Measurements from ENCODE around the gene TRIP4. TPM values are rescaled to one million over a fixed set of nuclear protein-coding genes. Genes with fewer than 3 reads are reported as not detected.
"Not testable (repeated sequence)": the region's sequence is repeated elsewhere in the genome, so short reads cannot be mapped to it uniquely, and the experiment has no call there.

Gene TRIP4
- total and polyA plus RNA-seq, 4 donors, result 17.0 to 23.6 (median 23.0) TPM

DNA sequence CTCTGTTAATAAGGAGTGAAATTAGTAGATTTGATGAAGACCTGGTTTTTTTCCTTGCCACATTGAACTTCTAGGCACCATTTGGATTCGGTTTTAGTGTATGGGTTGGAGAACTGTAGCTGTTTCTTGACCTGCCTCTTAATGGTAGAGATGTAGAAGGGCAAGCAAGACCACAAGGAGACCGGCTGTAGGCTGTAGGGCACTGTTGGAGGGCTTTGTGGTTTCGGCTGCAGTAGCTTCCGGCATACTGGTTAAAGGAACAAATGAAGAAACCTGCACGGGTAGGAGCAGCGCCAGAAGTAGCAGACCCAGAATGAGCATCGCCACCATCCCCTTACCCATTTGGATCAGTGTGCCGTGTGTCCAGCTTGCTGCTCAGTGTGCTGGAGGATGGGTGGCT, 14.3 kb upstream of the TRIP4 start:
- H3K27me3 ChIP-seq (ENCODE audit: control insufficient read depth in 3 of 3, insufficient read depth in 3 of 3, low read length in 2 of 3), result no peaks in the 10 kb centered on the region
- H3K9me3 ChIP-seq (ENCODE audit: control insufficient read depth in 4 of 4, insufficient read depth in 3 of 4, low read length in 3 of 4), result no peaks in the 10 kb centered on the region
- no peak for DNase-seq
- no peaks in the 10 kb centered on the region for H3K4me1 ChIP-seq (ENCODE audit: control insufficient read depth in 5 of 5, insufficient read depth in 5 of 5, low read length in 5 of 5)
- no peak for ATAC-seq (ENCODE audit: insufficient read depth, low FRiP score)
- H3K36me3 ChIP-seq (ENCODE audit: control insufficient read depth in 4 of 4, insufficient read depth in 4 of 4, low read length in 4 of 4), result no peaks in the 10 kb centered on the region
- no peak overlapping the region for H3K27ac ChIP-seq (ENCODE audit: low read depth in 1 of 2, low read length in 1 of 2)
- TF ChIP-seq, protein P1, sequence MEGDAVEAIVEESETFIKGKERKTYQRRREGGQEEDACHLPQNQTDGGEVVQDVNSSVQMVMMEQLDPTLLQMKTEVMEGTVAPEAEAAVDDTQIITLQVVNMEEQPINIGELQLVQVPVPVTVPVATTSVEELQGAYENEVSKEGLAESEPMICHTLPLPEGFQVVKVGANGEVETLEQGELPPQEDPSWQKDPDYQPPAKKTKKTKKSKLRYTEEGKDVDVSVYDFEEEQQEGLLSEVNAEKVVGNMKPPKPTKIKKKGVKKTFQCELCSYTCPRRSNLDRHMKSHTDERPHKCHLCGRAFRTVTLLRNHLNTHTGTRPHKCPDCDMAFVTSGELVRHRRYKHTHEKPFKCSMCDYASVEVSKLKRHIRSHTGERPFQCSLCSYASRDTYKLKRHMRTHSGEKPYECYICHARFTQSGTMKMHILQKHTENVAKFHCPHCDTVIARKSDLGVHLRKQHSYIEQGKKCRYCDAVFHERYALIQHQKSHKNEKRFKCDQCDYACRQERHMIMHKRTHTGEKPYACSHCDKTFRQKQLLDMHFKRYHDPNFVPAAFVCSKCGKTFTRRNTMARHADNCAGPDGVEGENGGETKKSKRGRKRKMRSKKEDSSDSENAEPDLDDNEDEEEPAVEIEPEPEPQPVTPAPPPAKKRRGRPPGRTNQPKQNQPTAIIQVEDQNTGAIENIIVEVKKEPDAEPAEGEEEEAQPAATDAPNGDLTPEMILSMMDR (IDR thresholded peaks at IDR 0.05; ENCODE audit: control extremely low read depth, extremely low read depth), result no peak
- H3K4me3 ChIP-seq, result no peak overlapping the region
- no peak overlapping the region for H3K9ac ChIP-seq (ENCODE audit: insufficient read depth in 1 of 2, low read length in 2 of 2)
- WGBS, 2 donors, result 50 to 86% methylated on average over 8 of the region's 8 CpGs

DNA sequence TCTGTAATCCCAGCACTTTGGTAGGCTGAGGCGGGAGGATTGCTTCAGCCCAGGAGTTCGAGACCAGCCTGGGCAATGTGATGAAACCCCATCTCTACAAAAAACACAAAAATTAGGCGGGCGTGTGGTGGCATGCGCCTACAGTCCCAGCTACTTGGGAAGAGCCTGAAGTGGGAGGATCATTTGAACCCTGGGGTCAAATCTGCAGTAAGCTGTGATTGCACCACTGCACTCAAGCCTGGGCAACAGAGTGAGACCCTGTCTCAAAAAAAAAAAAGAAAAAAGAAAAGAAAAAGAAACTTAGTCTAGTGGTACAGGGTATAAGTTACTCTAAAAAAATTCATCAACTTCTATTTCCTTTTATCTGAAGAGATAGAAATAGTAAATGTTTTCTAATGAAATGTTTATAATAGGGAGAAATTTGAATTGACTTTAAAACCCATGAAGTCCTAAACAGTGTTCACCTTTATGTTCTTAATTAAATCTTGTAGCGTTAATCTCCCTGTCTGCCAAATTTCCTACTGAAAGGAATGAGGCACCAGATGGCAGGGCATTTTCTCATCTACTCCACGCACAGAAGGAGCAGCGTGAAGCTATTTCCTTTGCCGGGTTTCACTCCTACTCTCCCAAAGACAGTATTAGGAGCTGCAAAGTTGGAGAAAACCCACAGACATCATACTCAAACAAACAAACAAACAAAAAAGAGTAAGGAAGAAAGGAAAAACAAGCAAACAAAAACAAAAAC, 8.2 kb upstream of the TRIP4 start:
- ATAC-seq (ENCODE audit: insufficient read depth, low FRiP score) (no peak), DNase-seq (no peak)
- WGBS, 2 donors, result 63 to 67% methylated on average over 9 of the region's 9 CpGs
- TF ChIP-seq, protein P1 (IDR thresholded peaks at IDR 0.05; ENCODE audit: control extremely low read depth, extremely low read depth), result no peak
- no peaks in the 10 kb centered on the region for H3K9me3 ChIP-seq (ENCODE audit: control insufficient read depth in 4 of 4, insufficient read depth in 3 of 4, low read length in 3 of 4)
- H3K4me1 ChIP-seq (ENCODE audit: control insufficient read depth in 5 of 5, insufficient read depth in 5 of 5, low read length in 5 of 5), result peaks cover 0 to 18% (median 3%) of the 10 kb centered on the region in 5 donors
- no peak overlapping the region for H3K9ac ChIP-seq (ENCODE audit: insufficient read depth in 1 of 2, low read length in 2 of 2)
- H3K36me3 ChIP-seq (ENCODE audit: control insufficient read depth in 4 of 4, insufficient read depth in 4 of 4, low read length in 4 of 4), result no peaks in the 10 kb centered on the region
- no peak overlapping the region for H3K4me3 ChIP-seq
- H3K27me3 ChIP-seq (ENCODE audit: control insufficient read depth in 3 of 3, insufficient read depth in 3 of 3, low read length in 2 of 3), result no peaks in the 10 kb centered on the region
- no peak overlapping the region for H3K27ac ChIP-seq (ENCODE audit: low read depth in 1 of 2, low read length in 1 of 2)

DNA sequence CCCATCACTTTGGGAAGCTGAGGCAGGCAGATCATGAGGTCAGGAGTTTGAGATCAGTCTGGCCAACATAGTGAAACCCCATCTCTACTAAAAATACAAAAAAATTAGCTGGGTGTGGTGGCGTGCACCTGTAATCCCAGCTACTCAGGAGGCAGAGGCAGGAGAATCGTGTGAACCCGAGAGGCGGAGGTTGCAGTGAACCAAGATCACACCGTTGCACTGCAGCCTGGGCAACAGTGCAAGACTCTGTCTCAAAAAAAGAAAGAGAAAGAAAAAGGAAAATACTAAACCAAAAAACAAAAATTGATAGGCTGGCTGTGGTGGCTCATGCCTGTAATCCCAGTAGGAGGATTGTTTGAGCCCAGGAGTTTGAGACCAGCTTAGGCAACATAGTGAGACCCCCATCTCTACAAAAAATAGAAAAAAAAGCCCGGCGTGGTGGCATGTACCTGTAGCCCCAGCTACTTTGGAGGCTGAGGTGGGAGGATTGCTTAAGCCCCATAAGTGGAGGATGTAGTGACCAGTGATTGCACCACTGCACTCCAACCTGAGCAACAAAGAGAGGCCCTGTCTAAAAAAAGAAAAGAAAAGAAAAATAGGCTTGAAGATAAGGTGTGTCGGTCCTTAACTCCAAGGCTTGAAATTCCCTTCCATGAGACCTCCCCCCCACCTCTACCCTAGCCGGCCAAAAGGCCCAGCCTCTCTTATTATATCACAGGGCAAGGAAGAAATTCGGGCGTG, 7.3 kb upstream of the TRIP4 start:
- 56 to 65% methylated on average over 11 of the region's 11 CpGs for WGBS, 2 donors
- H3K27ac ChIP-seq (ENCODE audit: low read depth in 1 of 2, low read length in 1 of 2); H3K36me3 ChIP-seq (ENCODE audit: control insufficient read depth in 4 of 4, insufficient read depth in 4 of 4, low read length in 4 of 4); H3K9me3 ChIP-seq (ENCODE audit: control insufficient read depth in 4 of 4, insufficient read depth in 3 of 4, low read length in 3 of 4); DNase-seq; H3K27me3 ChIP-seq (ENCODE audit: control insufficient read depth in 3 of 3, insufficient read depth in 3 of 3, low read length in 2 of 3); H3K9ac ChIP-seq (ENCODE audit: insufficient read depth in 1 of 2, low read length in 2 of 2); H3K4me3 ChIP-seq; ATAC-seq (ENCODE audit: insufficient read depth, low FRiP score): not testable (repeated sequence)
- H3K4me1 ChIP-seq (ENCODE audit: control insufficient read depth in 5 of 5, insufficient read depth in 5 of 5, low read length in 5 of 5), result peaks cover 0 to 18% (median 3%) of the 10 kb centered on the region in 5 donors

DNA sequence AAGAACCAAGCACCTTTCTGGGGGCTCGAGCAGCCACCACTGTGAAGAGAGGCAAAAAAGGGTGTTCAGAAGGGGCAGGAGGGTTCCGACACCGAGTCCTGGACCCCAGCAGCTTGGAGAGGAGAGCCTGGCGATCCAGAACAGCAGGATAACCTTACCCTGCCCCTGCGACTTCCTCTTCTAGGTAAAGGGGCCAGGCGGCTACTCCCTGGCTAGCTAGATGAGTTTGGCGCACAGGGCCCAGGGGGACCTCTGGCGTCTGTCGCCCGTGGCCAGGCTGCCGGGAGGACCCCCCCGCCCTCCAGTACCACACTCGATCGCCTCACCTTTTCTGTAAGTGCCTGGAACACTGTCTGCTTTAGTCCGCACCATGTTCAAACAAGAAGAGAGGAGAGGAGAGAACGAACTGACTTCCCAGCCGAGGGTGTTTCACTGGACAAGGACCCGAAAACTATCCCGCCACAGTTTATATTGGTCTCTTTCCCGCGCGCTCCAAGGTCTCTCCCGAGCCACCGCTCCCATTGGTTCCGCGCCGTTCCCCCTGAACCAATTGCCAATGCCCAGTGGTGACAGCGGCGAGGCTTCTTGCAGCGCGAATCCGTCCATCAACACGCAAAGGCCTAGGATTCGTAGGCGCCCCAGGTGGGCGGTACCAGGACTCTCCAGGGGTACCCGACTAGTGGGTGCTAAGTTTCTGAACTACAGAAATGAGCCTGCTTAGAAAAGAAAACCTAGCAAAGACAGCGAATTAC, 6.5 kb upstream of the TRIP4 start, which contains the start of gene PCLAF:
Gene PCLAF (minus strand): TSS at position 442 of the 752 bp plus-strand sequence. CDS start 70 bp downstream, at position 372.
- peak; percentile 98 for ATAC-seq (ENCODE audit: insufficient read depth, low FRiP score)
- no peaks in the 10 kb centered on the region for H3K9me3 ChIP-seq (ENCODE audit: control insufficient read depth in 4 of 4, insufficient read depth in 3 of 4, low read length in 3 of 4)
- H3K4me1 ChIP-seq (ENCODE audit: control insufficient read depth in 5 of 5, insufficient read depth in 5 of 5, low read length in 5 of 5), result peaks cover 0 to 18% (median 3%) of the 10 kb centered on the region in 5 donors
- H3K27me3 ChIP-seq (ENCODE audit: control insufficient read depth in 3 of 3, insufficient read depth in 3 of 3, low read length in 2 of 3), result no peaks in the 10 kb centered on the region
- H3K27ac ChIP-seq (ENCODE audit: low read depth in 1 of 2, low read length in 1 of 2), result no peak within 1 kb of the TSS
- WGBS, 2 donors, result 0 to 1% methylated on average over 37 to 38 of the region's 38 CpGs
- H3K36me3 ChIP-seq (ENCODE audit: control insufficient read depth in 4 of 4, insufficient read depth in 4 of 4, low read length in 4 of 4), result no peaks in the 10 kb centered on the region
- no peak within 1 kb of the TSS for H3K9ac ChIP-seq (ENCODE audit: insufficient read depth in 1 of 2, low read length in 2 of 2)
- DNase-seq, result peak; percentile 97 to 99 (median 99)
- peak within 1 kb of the TSS; percentile 27 for H3K4me3 ChIP-seq
- TF ChIP-seq, protein P1 (IDR thresholded peaks at IDR 0.05; ENCODE audit: control extremely low read depth, extremely low read depth), result no peak
